ENCODE data around the gene FCRL2.
A peak's percentile ranks its signal among the peaks of the same experiment; 100 is the strongest.
"Not testable (repeated sequence)": the region's sequence is repeated elsewhere in the genome, so short reads cannot be mapped to it uniquely, and the experiment has no call there.

FCRL2 gene

GRCh38 chr1:157753611-157754010, 23.3 kb downstream of the FCRL2 start:
- H3K27ac ChIP-seq (ENCODE audit: insufficient read depth in 1 of 2, low read depth in 1 of 2, low read length in 2 of 2, poor library complexity in 1 of 2, severe bottlenecking in 2 of 2): no peak overlapping the region
- POLR2A ChIA-PET: no interaction called here
- peaks cover 0 to 2% (median under 1%) of the 10 kb centered on the region in 5 experiments for H3K9me3 ChIP-seq (ENCODE audit: control extremely low read depth in 1 of 5, control insufficient read depth in 4 of 5, insufficient read depth in 2 of 5, low read depth in 1 of 5, low read length in 4 of 5)
- H3K36me3 ChIP-seq (ENCODE audit: control insufficient read depth in 4 of 4, insufficient read depth in 4 of 4, low read length in 3 of 4): no peaks in the 10 kb centered on the region
- DNase-seq: no peak
- 100% methylated on average over 1 of the region's 1 CpG for WGBS (ENCODE audit: insufficient coverage)
- H3K27me3 ChIP-seq (replicated peaks in 2 of 5; ENCODE audit: control insufficient read depth in 4 of 5, insufficient read depth in 5 of 5, low read length in 4 of 5): no peaks in the 10 kb centered on the region
- CTCF ChIA-PET: interaction anchor here (0.8 to 0.9 kb wide), 2 partner anchors 19 to 182 kb away, joined by 3 read pairs; no protein-coding TSS in a partner anchor
- no peaks in the 10 kb centered on the region for H3K4me1 ChIP-seq (ENCODE audit: control extremely low read depth in 1 of 4, control insufficient read depth in 4 of 4, insufficient read depth in 4 of 4, low read length in 3 of 4)
- H3K4me3 ChIP-seq (ENCODE audit: control insufficient read depth in 1 of 7, extremely low read depth in 1 of 7, insufficient read depth in 4 of 7, low read depth in 2 of 7, low read length in 6 of 7): no peak overlapping the region

DNA sequence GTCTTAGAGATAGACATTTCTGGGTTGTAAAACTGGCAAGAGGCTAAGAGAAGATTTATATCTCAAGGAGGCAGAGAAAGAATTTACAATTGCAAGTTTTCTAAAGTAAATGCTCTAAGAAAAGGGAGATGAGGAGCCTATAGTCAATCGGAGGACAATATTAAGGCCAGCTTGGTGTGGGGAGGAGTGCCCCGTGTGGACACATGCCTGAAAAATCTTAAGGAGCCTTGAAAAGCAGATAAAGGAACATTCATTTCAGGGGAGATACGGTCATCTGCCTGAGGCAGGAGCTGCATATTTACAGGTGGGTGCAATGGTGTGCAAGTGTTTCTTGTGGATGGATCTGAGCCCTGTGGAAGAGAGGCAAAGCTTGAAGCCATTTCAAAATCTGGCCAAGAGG, 25.6 kb downstream of the FCRL2 start:
- Histone ChIP-seq H3K36me3 (ENCODE audit: control insufficient read depth in 4 of 4, insufficient read depth in 4 of 4, low read length in 3 of 4) (no peaks in the 10 kb centered on the region), H3K4me1 (ENCODE audit: control extremely low read depth in 1 of 4, control insufficient read depth in 4 of 4, insufficient read depth in 4 of 4, low read length in 3 of 4) (peaks cover 7 to 11% (median 10%) of the 10 kb centered on the region in 4 experiments), H3K27me3 (replicated peaks in 2 of 5; ENCODE audit: control insufficient read depth in 4 of 5, insufficient read depth in 5 of 5, low read length in 4 of 5) (no peaks in the 10 kb centered on the region), H3K9me3 (ENCODE audit: control extremely low read depth in 1 of 5, control insufficient read depth in 4 of 5, insufficient read depth in 2 of 5, low read depth in 1 of 5, low read length in 4 of 5) (no peaks in the 10 kb centered on the region), H3K27ac (ENCODE audit: insufficient read depth in 1 of 2, low read depth in 1 of 2, low read length in 2 of 2, poor library complexity in 1 of 2, severe bottlenecking in 2 of 2) (no peak overlapping the region), H3K4me3 (ENCODE audit: control insufficient read depth in 1 of 7, extremely low read depth in 1 of 7, insufficient read depth in 4 of 7, low read depth in 2 of 7, low read length in 6 of 7) (no peak overlapping the region)
- no peak for DNase-seq
- ChIA-PET CTCF (interaction anchor here (0.6 to 2.9 kb wide), 3 partner anchors 9 to 171 kb away, joined by 3 to 10 read pairs (median 6); no protein-coding TSS in a partner anchor), POLR2A (no interaction called here)
- WGBS (ENCODE audit: insufficient coverage): 88% methylated on average over 3 of the region's 3 CpGs

DNA sequence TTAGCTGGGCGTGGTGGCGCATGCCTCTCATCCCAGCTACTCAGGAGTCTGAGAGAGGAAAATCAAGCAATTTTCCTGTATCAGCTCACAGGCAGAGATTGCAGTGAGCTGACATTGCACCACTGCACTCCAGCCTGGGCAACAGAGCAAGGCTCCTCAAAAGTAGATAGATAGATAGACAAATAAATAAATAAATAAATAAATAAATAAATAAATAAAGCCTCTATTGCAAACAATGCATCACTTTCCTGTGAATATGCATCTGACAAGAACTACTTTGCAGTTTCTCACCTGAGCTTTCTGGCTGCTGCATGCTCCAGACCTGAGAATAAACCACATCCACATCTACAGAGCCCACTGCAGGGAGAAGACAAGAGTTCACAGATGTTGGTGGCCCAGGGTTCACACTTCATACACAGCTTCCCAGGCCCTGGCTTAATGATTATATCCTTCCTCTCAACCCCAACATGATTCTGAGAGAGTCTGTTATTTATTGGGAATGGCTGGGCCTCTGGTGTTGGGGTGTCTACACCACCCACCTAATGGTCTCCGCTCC, 28.6 kb downstream of the FCRL2 start:
- Histone ChIP-seq H3K4me1 (ENCODE audit: control extremely low read depth in 1 of 4, control insufficient read depth in 4 of 4, insufficient read depth in 4 of 4, low read length in 3 of 4) (peaks cover 7 to 11% (median 10%) of the 10 kb centered on the region in 4 experiments), H3K36me3 (ENCODE audit: control insufficient read depth in 4 of 4, insufficient read depth in 4 of 4, low read length in 3 of 4) (no peaks in the 10 kb centered on the region), H3K9me3 (ENCODE audit: control extremely low read depth in 1 of 5, control insufficient read depth in 4 of 5, insufficient read depth in 2 of 5, low read depth in 1 of 5, low read length in 4 of 5) (no peaks in the 10 kb centered on the region), H3K4me3 (ENCODE audit: control insufficient read depth in 1 of 7, extremely low read depth in 1 of 7, insufficient read depth in 4 of 7, low read depth in 2 of 7, low read length in 6 of 7) (no peak overlapping the region), H3K27ac (ENCODE audit: insufficient read depth in 1 of 2, low read depth in 1 of 2, low read length in 2 of 2, poor library complexity in 1 of 2, severe bottlenecking in 2 of 2) (no peak overlapping the region), H3K27me3 (replicated peaks in 2 of 5; ENCODE audit: control insufficient read depth in 4 of 5, insufficient read depth in 5 of 5, low read length in 4 of 5) (no peaks in the 10 kb centered on the region)
- ChIA-PET POLR2A (no interaction called here), CTCF (interaction anchor here (0.8 kb wide), 1 partner anchor 11 kb away, joined by 3 read pairs; no protein-coding TSS in a partner anchor)
- DNase-seq: no peak
- no CpG with 5 or more reads among the region's 3 CpGs for WGBS (ENCODE audit: insufficient coverage)

- ChIA-PET CTCF (interaction anchor here (1.9 kb wide), 1 partner anchor 48 kb away, joined by 6 read pairs; no protein-coding TSS in a partner anchor), POLR2A (no interaction called here)
- Histone ChIP-seq H3K9me3 (ENCODE audit: control extremely low read depth in 1 of 5, control insufficient read depth in 4 of 5, insufficient read depth in 2 of 5, low read depth in 1 of 5, low read length in 4 of 5) (no peaks in the 10 kb centered on the region), H3K4me1 (ENCODE audit: control extremely low read depth in 1 of 4, control insufficient read depth in 4 of 4, insufficient read depth in 4 of 4, low read length in 3 of 4) (peaks cover 0 to 6% (median 0%) of the 10 kb centered on the region in 4 experiments), H3K4me3 (ENCODE audit: control insufficient read depth in 1 of 7, extremely low read depth in 1 of 7, insufficient read depth in 4 of 7, low read depth in 2 of 7, low read length in 6 of 7) (no peak overlapping the region), H3K27me3 (replicated peaks in 2 of 5; ENCODE audit: control insufficient read depth in 4 of 5, insufficient read depth in 5 of 5, low read length in 4 of 5) (no peaks in the 10 kb centered on the region), H3K36me3 (ENCODE audit: control insufficient read depth in 4 of 4, insufficient read depth in 4 of 4, low read length in 3 of 4) (no peaks in the 10 kb centered on the region), H3K27ac (ENCODE audit: insufficient read depth in 1 of 2, low read depth in 1 of 2, low read length in 2 of 2, poor library complexity in 1 of 2, severe bottlenecking in 2 of 2) (no peak overlapping the region)
- DNase-seq: no peak
- WGBS (ENCODE audit: insufficient coverage): 67% methylated on average over 5 of the region's 5 CpGs
Observed at GRCh38 chr1:157739229-157739901, 37.6 kb downstream of the FCRL2 start.

DNA sequence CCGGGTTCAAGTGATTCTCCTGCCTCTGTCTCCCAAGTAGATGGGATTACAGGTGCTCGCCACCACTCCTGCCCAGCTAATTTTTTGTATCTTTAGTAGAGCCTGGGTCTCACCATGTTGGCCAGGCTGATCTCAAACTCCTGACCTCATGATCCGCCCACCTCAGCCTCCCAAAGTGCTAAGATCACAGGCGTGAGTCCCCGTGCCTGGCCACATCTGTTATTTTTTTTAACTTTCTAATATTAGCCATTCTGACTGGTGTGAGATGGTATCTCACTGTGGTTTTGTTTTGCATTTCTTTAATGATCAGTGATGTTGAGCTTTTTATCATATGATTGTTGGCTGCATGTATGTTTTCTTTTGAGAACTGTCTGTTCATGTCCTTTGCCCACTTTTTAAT, 40.9 kb downstream of the FCRL2 start:
- H3K4me1 ChIP-seq (ENCODE audit: control extremely low read depth in 1 of 4, control insufficient read depth in 4 of 4, insufficient read depth in 4 of 4, low read length in 3 of 4): peaks cover 0 to 10% (median 0%) of the 10 kb centered on the region in 4 experiments
- H3K27ac ChIP-seq (ENCODE audit: insufficient read depth in 1 of 2, low read depth in 1 of 2, low read length in 2 of 2, poor library complexity in 1 of 2, severe bottlenecking in 2 of 2); H3K36me3 ChIP-seq (ENCODE audit: control insufficient read depth in 4 of 4, insufficient read depth in 4 of 4, low read length in 3 of 4); H3K4me3 ChIP-seq (ENCODE audit: control insufficient read depth in 1 of 7, extremely low read depth in 1 of 7, insufficient read depth in 4 of 7, low read depth in 2 of 7, low read length in 6 of 7); POLR2A ChIA-PET; DNase-seq; H3K9me3 ChIP-seq (ENCODE audit: control extremely low read depth in 1 of 5, control insufficient read depth in 4 of 5, insufficient read depth in 2 of 5, low read depth in 1 of 5, low read length in 4 of 5); H3K27me3 ChIP-seq (replicated peaks in 2 of 5; ENCODE audit: control insufficient read depth in 4 of 5, insufficient read depth in 5 of 5, low read length in 4 of 5): not testable (repeated sequence)
- CTCF ChIA-PET: interaction anchor here (2.0 kb wide), 1 partner anchor 45 kb away, joined by 4 read pairs; no protein-coding TSS in a partner anchor
- WGBS (ENCODE audit: insufficient coverage): 92% methylated on average over 2 of the region's 5 CpGs

DNA sequence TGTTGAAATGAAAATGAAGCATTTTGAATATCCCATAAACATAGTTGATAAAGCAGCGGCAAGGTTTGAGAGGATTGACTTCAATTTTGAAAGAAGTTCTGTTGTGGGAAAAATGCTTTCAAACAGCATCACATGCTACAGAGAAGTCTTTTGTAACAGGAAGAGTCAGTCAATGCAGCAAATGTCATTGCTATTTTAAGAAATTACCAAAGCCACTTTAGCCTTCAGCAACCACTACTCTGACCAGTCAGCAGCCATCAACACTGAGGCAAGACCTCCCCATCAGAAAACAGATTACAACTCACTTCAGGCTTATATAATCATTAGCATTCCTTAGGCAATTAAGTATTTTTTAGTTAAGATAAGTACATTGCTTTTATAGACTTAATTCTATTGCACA, 42.6 kb downstream of the FCRL2 start:
- POLR2A ChIA-PET: no interaction called here

DNA sequence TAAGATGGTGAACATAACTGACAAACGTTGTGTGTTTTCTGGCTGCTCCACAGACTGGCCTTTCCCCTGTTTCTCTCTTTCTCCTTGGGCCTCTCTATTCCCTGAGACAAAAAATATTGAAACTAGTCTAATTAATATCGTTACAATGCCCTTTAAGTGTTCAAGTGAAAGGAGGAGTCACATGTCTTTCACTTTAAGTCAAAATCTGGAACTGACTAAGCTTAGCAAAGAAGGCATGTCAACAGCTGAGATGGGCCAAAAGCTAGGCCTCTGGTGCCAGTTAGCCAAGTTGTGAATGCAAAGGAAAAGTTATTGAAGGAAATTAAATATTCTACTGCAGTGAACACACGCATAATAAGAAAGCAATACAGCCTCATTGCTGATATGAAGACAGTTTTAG, 44.2 kb downstream of the FCRL2 start:
- H3K4me1 ChIP-seq (ENCODE audit: control extremely low read depth in 1 of 4, control insufficient read depth in 4 of 4, insufficient read depth in 4 of 4, low read length in 3 of 4): peaks cover 0 to 10% (median 0%) of the 10 kb centered on the region in 4 experiments
- no peak overlapping the region for H3K27ac ChIP-seq (ENCODE audit: insufficient read depth in 1 of 2, low read depth in 1 of 2, low read length in 2 of 2, poor library complexity in 1 of 2, severe bottlenecking in 2 of 2)
- CTCF ChIA-PET: no interaction called here
- 100% methylated on average over 2 of the region's 3 CpGs for WGBS (ENCODE audit: insufficient coverage)
- no peak overlapping the region for H3K4me3 ChIP-seq (ENCODE audit: control insufficient read depth in 1 of 7, extremely low read depth in 1 of 7, insufficient read depth in 4 of 7, low read depth in 2 of 7, low read length in 6 of 7)
- DNase-seq: no peak
- H3K27me3 ChIP-seq (replicated peaks in 2 of 5; ENCODE audit: control insufficient read depth in 4 of 5, insufficient read depth in 5 of 5, low read length in 4 of 5): no peaks in the 10 kb centered on the region
- POLR2A ChIA-PET: interaction anchor here (0.5 kb wide), 1 partner anchor 1738 kb away, joined by 4 read pairs; no protein-coding TSS in a partner anchor
- H3K36me3 ChIP-seq (ENCODE audit: control insufficient read depth in 4 of 4, insufficient read depth in 4 of 4, low read length in 3 of 4): no peaks in the 10 kb centered on the region
- H3K9me3 ChIP-seq (ENCODE audit: control extremely low read depth in 1 of 5, control insufficient read depth in 4 of 5, insufficient read depth in 2 of 5, low read depth in 1 of 5, low read length in 4 of 5): peaks cover 0 to 7% (median 0%) of the 10 kb centered on the region in 5 experiments

More for the DNA sequence above, 42.6 kb downstream of the FCRL2 start:
- peaks cover 0 to 7% (median 0%) of the 10 kb centered on the region in 5 experiments for H3K9me3 ChIP-seq (ENCODE audit: control extremely low read depth in 1 of 5, control insufficient read depth in 4 of 5, insufficient read depth in 2 of 5, low read depth in 1 of 5, low read length in 4 of 5)
- no CpG with 5 or more reads among the region's 1 CpG for WGBS (ENCODE audit: insufficient coverage)
- no peaks in the 10 kb centered on the region for H3K36me3 ChIP-seq (ENCODE audit: control insufficient read depth in 4 of 4, insufficient read depth in 4 of 4, low read length in 3 of 4)
- no peaks in the 10 kb centered on the region for H3K27me3 ChIP-seq (replicated peaks in 2 of 5; ENCODE audit: control insufficient read depth in 4 of 5, insufficient read depth in 5 of 5, low read length in 4 of 5)
- CTCF ChIA-PET: interaction anchor here (0.6 kb wide), 1 partner anchor 19 kb away, joined by 3 read pairs; no protein-coding TSS in a partner anchor
- H3K27ac ChIP-seq (ENCODE audit: insufficient read depth in 1 of 2, low read depth in 1 of 2, low read length in 2 of 2, poor library complexity in 1 of 2, severe bottlenecking in 2 of 2): no peak overlapping the region
- peak in 1 of 3 donors; percentile 7 for DNase-seq
- H3K4me3 ChIP-seq (ENCODE audit: control insufficient read depth in 1 of 7, extremely low read depth in 1 of 7, insufficient read depth in 4 of 7, low read depth in 2 of 7, low read length in 6 of 7): no peak overlapping the region
- H3K4me1 ChIP-seq (ENCODE audit: control extremely low read depth in 1 of 4, control insufficient read depth in 4 of 4, insufficient read depth in 4 of 4, low read length in 3 of 4): peaks cover 0 to 10% (median 0%) of the 10 kb centered on the region in 4 experiments

Data from common myeloid progenitor, CD34-positive (primary cell).